NCI-H2029 (cell line): Measurements from ENCODE around the gene ITGB5.
A peak's percentile ranks its signal among the peaks of the same experiment; 100 is the strongest.

ENCODE experiments used
- DNase-seq: peaks from one replicate; lab custom pipeline; 2025; lab: John Stamatoyannopoulos, UW

The ITGB5 gene

DNA sequence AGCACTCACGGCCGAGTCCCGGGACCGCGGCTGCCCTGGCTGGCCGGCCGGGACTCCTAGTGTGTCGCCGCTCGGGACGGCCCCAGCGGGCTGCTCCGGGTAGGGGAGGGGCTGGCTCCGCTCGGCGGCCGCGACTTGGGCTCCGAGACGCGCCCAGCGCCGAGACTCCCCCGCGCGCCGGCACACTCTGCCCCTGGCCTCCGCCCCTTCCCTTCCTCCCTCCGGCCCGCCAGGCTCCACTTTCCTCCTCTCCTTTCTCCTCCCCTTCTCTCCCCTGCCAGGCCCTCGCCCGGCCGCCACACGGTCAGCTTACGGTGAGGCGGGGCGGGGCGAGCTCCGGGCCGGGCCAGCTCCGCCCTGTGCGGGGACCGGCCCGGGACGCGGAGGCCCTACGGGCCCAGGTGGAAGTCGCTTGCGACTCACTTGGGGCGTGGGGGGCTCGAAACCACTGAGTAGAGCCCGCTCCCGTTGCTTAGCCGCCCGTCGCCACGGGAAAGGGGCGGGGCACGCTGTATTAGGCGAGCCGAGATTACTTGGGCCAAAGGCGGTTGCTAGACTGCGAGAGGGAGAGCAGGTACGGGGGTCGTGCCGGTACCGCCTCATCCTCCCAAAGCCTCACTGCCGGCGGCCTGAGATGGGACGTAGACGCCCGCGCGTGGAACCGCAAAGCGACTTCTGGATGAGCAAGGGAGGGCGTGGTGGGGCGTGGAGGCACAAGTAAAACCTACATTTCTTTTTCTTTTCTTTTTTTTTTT is at the start of gene ITGB5:
Gene ITGB5 (minus strand): TSS at position 189 of the 755 bp plus-strand sequence. CDS start 365 bp downstream, outside the sequence.
- DNase-seq = peak; percentile 40

DNA sequence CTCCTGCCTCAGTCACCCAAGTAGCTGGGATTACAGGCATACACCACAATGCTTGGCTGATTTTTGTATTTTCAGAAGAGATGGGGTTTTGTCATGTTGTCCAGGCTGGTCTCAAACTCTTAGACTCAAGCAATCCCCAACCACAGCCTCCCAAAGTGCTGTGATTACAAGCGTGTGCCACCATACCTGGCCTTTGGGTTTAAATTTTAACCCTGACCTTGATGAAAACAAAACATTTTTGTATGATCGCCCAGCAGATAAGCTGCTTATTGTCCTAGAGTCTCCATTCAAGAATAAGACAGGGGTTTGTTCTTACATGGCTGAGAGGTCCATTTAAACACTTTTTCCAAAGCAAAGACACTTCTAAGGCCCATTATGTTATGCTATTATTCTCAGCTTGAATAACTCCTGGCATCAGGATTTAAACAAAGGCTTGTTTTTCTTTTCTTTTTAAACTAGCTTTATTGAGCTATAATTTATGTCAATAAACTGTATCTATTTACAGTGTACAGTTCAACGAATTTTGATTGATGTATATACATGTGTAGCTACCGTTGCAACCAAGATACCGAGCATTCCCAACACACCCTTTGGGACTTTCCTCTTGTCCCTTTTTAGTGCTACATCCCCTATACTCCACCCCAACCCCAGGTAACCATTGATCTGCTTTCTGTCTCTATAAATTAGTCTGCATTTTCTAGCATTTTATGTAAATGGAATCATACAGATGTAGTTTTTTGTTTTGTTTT is 48.8 kb upstream of the ITGB5 start:
- no peak for DNase-seq

DNA sequence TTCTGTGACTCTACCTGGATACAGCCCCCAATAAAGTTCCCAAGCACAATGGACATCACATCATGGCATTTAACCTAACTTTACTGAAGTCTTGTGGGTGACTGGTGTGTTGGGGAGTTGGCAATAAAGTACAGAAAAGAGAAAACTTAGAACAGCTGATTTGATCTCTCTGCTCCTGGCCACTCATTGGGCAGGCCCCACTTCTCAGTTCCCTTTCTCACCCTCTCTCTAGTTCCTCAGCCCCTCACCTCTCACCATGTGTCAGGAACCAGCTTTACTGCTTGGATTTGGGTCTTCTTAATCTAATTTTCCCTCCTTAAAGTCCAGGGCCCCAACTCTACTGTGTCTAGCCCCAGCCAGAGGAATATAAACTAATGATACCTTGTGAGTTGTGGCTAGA is 48.1 kb upstream of the ITGB5 start:
- DNase-seq = no peak

- DNase-seq = no peak
These were observed 47.4 kb upstream of the ITGB5 start, which contains the start of gene MUC13 for GRCh38 chr3:124934577-124934976. TSS of gene MUC13 (minus strand) at chr3:124934751. CDS start at chr3:124934712, 39 bp downstream.

DNA sequence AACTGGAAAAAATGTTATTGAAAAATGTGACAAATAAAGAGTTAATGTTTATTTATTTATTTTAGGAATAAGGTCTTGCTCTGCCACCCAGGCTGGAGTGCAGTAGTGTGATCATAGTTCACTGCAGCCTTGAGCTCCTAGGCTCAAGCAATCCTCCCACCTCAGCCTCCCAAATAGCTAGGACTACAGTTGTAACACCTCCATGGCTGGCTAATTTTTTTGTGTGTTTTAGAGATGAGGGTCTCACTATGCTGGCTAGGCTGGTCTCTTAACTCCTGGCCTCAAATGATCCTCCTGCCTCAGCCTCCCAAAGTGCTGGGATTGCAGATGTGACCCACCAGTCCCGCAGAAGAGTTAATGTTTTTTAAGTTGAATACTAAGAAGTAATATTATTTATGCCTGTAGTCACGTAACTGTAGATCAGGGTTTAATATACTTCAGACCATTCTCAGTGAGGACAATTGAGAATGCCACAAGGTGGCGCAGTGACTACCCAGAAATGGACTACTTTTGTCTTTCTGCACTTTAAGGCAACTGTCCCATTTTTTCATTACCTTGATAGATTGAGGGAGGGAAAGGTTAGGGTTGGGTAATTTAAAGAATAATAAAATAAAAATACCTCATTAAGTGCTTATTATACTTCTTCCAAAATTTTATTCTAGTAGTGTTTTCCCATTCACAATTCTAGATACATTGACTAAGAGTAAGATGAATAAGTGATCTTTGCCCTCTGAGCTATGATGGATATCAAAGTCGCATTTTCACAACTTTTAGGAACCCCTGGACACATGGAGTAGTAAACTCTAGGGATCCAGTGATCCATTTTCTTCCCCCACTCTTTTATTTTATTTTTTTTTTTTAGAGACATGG is 41.4 kb upstream of the ITGB5 start:
- peak; percentile 53 for DNase-seq

DNA sequence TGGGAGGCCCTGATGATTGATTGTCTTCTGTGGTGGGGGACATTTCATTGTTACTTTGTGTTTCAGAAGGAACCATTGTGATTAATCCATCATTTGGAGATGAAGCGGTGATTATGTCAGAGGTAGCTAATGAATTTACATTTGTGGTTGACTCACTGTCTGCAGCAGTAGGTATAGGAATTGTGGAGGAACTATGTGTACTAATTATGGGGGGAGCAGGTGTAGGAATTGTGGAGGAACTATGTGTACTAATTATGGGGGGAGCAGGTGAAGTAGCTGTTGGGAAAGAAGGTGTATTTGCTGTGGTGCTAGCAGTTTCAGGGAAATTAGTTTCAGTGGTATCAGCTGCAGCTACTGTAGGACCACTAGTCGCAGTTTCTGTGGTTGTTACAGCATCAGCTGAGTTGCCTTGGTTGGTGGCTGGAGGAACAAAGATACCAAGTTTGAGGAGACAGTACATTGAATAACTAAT is 40.4 kb upstream of the ITGB5 start:
- no peak for DNase-seq

GRCh38 chr3:124926426-124927101 is 39.4 kb upstream of the ITGB5 start:
- no peak for DNase-seq

- DNase-seq = no peak
These were observed 37.6 kb upstream of the ITGB5 start for GRCh38 chr3:124924741-124925140.

GRCh38 chr3:124923833-124924232 is 36.7 kb upstream of the ITGB5 start:
- DNase-seq = no peak

GRCh38 chr3:124920718-124921117 is 33.6 kb upstream of the ITGB5 start:
- no peak for DNase-seq

GRCh38 chr3:124919756-124920155 is 32.6 kb upstream of the ITGB5 start:
- DNase-seq = no peak

- DNase-seq = no peak
These were observed 31.4 kb upstream of the ITGB5 start for GRCh38 chr3:124918524-124918923.

DNA sequence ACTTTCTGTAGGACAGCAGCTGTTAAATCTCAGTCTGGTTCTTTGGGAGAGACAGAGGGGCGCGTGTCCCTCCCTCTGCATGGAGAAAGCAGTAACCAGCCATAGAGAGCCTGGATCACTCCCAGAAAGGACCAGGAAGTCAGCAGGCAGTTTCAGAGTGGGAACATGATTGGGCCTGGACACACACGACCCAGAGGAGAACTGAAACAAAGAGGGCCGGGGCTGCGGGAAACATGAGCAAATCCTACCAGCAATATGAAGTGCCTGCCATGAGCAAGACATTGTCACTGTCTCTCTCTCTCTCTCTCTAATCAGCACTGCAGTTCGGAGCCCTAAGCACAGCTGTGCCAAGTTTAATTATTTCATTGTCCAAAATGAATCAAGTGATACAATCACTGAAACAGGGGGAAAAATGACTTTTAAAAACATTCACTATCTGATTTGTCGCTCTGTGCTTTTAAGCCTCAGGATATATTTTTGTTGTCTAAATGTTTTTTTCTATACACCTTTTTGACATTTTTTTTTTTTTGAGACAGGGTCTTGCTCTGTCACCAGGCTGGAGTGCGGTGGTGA is 29.8 kb upstream of the ITGB5 start:
- no peak for DNase-seq

DNA sequence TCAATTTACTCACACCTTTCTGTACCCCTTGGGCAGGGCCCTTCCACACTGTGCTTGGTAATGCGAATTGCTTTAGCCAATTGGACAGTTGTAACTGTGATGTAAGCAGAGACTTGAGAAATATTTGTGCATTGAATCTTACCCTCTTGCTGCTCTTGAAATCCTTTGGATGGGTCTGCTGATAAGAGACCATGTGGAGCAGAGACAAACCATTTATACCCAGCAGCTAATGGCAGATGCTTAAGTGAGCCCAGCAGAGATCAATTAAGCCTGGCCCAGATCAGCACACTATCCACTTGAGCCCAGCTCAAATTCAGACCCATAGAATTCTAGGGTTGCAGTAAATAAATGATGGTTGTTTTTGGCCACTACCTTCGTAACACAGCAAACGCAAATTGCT is 28.1 kb upstream of the ITGB5 start:
- DNase-seq = no peak

DNA sequence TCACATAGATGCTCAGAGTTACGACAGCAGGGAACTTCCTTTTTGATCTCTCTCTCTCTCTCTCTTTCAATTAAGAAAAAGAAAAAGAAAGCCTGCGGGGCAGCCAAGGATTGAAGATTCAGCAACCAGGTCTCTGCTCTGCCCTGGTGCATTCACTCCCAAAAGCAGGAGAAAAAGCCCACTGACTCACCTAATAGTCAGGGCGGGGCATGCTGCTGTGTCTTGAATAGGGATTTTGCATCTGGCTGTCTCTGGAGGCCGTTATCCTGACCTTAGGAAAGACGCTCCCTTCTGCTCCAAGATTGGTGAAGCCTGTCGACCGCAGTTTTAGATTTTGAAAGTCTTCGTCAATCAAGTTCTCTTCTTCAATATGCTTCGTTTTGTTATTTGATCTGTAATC is 20.8 kb upstream of the ITGB5 start:
- DNase-seq = no peak

- no peak for DNase-seq
These were observed 17.8 kb upstream of the ITGB5 start for GRCh38 chr3:124904835-124905492.

DNA sequence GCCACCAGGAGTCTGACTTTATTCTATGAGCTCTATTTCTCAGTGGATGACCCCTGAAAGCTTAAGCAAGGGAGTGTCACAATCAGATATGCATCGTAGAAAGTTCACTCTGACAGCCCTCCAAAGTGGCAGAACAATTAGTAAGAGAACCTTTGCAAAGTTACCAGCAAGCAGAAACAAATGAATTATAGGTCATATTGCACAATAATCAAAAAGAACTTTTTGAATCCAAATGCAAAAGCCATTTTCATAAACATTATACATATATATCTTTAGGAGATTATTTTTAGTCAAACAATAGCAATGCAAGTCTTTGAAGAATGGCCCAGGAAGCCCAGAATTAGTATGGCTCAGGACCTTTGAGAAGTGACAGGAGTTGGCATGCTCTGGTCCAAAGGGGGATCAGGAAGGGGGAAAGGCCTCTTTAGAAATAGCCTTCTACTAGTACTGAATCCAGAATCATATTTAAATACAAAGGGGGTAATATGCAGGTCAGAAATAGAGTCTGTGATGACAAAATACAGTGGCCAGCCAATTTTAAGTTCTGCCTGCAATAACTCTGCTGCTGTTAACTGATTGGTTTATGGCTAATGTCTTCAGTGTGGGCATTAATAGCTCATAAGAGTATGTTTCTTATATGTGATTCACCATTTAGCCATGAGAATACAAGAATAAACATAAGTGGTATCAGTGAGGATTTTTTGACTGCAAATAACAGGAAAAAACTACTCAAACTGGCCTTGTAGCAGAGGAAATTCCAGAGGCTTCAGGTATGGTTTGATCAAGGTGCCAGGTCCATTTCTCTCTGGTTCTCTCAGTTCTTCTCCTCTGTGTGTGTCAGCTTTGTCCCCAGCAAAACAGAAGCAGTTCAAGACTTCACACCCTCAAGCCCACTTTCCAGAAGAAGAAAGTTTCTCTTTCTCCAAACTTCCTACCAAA is 17.0 kb upstream of the ITGB5 start:
- no peak for DNase-seq

- DNase-seq = no peak
These were observed 9.8 kb upstream of the ITGB5 start for GRCh38 chr3:124896824-124897526.

DNA sequence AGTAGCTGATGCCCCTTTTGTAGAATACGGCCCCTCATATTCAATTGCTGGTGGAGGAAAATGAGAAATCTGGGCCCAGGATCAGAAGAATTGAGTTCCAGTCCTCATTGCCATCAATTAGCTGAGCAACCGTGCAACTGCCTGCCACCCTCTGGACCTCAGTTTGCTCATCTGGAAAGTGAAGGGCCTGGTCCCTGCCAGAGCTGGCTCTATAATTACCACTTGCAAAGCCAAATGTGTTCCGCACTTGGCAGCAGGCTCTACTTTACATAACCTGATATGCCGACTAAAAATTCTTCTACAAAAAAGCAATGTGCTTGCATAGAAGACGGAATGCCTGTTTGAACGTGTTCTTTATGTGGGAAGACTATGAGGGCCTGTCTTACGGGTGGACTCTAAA is 8.6 kb upstream of the ITGB5 start:
- DNase-seq = no peak
